HG02763 (cell line): Measurements from ENCODE around the gene COL10A1.
"Not testable (repeated sequence)": the region's sequence is repeated elsewhere in the genome, so short reads cannot be mapped to it uniquely, and the experiment has no call there.

Source experiments
- ATAC-seq: cut with Tn5 transposase; IDR thresholded peaks from one replicate; pipeline ENCODE4 v1.9.1; 2021; ENCODE audit warnings: mild to moderate bottlenecking, moderate library complexity; ENCODE audit not compliant: unreplicated experiment

Gene COL10A1

DNA sequence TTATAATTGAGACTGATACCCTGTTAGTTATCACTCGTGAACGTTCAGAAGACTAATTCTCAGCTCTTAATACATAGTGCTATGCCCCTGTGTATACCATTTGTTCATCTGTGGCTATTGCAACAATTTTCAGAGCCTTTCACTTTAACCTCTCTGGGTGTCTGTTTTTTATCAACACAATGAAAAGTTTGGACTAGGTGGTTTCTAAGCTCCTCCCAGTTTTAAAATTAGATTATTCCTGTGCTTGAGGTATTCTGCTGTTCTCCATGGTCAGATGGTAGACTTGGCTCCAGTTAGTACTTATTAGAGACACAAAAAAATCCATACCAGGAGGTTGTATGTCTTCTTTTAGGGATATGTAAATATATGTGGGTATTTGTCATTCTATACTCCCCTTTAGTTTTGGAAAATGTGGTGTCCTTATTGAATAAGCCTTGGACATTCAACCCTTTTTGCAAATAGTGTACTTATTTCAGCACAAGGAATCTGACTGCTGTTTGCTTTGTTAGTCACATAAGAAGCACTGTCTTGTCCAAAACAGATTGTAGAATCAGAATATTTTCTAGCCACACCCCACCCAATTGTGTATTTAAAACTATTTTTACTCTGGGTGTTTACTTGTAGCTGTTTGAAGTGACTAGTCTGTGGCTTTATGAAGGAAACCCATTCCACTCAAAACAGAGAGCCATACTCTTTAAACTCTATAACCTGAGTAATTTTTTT, 2.0 kb upstream of the COL10A1 start:
- ATAC-seq, result no peak

- no peak for ATAC-seq
Observed at GRCh38 chr6:116120430-116120829, 5.5 kb downstream of the COL10A1 start.

GRCh38 chr6:116118608-116119007, 7.3 kb downstream of the COL10A1 start:
- ATAC-seq, result no peak

GRCh38 chr6:116115781-116116180, 10.2 kb downstream of the COL10A1 start:
- no peak for ATAC-seq

- no peak for ATAC-seq
Observed at GRCh38 chr6:116113386-116113785, 12.5 kb downstream of the COL10A1 start.

- no peak for ATAC-seq
Observed at GRCh38 chr6:116111552-116112528, 14.1 kb downstream of the COL10A1 start.

DNA sequence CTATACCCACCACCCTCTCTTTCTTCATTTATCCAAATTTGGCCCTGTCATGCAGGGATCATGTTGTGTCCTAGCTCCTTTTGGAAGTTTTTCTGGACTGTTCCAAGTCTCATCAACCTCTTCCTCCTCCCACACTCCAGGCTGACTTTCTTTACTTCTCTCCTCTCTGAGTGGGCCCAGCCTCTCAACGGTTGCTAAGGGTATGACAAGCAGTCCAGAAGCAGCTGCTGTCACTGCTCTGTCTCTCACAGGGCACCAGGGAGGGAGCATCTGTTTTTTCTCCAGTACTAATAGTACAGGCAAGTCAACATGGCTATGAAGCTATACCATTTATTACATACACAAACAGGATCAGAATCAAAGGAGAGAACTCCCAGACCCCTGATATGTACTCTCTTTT, 17.1 kb downstream of the COL10A1 start:
- no peak for ATAC-seq

DNA sequence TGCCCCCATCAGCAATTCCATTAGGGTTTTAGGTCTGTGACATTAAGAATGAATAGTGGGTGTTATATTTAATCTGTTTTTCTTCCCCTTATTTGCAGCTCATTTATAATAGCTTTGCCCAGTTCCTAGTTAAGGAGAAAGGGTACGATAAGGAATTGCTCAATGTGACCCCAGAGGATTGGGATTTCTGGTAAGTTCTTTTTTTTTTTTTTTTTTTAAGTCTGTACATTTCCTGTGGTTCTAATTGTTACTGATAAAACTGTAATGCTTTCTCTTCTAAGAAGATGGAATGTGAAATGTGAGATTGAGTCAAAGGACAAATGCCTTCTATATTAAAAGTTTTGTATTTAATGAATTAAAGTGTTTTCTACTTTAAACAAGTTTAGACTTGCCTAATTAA, 19.8 kb downstream of the COL10A1 start:
- no peak for ATAC-seq

DNA sequence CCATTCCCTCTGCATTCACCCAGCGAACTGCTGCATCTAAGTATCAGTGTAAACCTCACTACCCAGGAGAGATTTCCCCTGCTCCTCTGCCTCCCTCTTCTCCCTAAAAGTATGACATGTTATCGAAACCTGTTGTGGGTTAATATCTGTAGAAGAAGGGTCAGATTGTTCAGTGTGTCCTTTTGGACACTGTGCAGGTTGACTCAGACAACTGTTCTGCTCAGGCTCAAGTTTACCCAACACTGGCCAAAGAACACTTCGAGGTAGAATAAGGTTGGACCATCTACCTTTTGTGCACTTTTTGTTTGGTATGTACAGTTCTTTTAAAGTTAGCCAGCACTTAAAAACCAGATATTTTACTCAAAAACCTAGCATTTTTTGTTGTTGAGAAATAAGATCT, 20.7 kb downstream of the COL10A1 start:
- no peak for ATAC-seq

DNA sequence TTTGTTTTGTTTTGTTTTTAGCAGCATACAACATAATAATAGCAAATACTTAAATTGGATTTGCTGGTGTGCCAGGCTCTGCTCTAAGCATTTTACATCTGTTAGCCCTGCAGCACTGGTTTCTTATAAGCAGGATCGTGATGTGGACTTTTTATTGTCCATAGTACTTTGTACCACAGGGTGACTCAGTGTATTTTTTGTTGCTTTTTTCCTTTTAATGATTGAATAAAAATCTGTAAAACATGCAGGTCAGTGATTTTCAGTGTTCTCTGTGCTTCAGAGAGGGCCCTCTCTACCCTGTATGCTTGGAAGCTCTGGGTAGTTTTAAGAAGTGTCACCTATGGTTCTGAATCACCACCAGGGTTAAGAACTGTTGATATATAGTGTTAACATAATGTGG, 21.3 kb downstream of the COL10A1 start:
- ATAC-seq, result no peak

DNA sequence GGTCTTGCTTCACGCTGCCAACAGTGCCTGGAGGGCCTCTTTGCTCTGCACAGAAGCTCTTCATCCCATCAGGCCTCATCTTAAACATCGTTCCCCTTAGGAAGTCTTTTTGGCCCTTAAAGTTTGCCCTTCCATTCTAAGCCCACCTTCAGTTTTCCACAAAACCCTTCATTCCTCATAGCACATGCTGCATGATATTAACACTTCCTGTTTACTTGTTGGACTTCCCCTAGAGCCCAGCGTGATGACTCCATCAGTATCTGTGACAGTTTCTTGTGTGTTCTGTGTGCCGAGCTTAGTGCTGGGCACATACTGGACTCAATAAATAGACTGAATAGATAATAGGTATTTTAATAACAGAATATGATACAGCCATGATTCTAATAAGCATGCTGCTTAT, 23.1 kb downstream of the COL10A1 start:
- no peak for ATAC-seq

- no peak for ATAC-seq
Observed at GRCh38 chr6:116101790-116102189, 24.1 kb downstream of the COL10A1 start.

GRCh38 chr6:116101302-116101718, 24.6 kb downstream of the COL10A1 start:
- no peak for ATAC-seq

GRCh38 chr6:116100419-116101301, 25.3 kb downstream of the COL10A1 start, which contains the start of gene NT5DC1:
Gene NT5DC1, plus strand, starts transcription at chr6:116100853. Its CDS starts 78 bp downstream, at chr6:116100931.
- peak; percentile 87 for ATAC-seq

- ATAC-seq, result no peak
Observed at GRCh38 chr6:116099036-116099435, 26.9 kb downstream of the COL10A1 start.

DNA sequence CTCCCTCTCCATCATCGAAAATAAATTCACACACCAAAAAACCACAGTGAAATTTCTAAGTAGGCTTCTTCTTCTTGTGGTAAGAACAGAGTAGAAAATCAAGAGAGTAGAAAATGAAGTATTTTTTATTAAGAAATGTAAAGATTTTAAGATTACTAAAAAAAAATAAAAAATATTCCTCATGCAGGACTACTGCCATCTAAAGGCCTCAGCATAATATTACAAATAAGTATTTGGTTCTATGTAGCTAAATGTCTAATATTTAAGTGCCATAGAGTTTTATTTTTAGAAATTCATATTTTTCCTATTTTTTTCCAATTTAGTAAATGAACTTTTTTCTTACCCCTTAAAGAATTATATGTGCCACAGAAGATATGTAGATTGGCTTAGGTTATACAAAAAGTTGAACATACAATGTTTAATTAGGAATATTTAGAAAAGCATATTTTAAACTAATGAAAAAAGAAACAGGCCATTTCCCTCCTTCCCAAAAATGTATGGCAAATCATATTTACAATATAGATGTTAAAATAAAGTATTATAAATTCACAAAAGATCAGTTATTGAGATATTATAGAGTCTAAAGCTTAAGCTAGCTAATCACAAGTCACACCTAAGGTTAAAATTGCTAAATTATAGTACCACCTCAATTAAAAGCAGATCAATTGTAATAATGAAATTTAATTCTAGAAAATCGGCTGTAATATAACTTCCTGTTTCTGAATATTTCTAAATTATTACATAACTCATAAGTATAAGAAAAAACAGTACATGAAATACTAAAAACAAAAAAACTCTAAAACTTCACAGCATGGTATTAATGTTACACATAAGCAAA, 28.7 kb downstream of the COL10A1 start:
- no peak for ATAC-seq

DNA sequence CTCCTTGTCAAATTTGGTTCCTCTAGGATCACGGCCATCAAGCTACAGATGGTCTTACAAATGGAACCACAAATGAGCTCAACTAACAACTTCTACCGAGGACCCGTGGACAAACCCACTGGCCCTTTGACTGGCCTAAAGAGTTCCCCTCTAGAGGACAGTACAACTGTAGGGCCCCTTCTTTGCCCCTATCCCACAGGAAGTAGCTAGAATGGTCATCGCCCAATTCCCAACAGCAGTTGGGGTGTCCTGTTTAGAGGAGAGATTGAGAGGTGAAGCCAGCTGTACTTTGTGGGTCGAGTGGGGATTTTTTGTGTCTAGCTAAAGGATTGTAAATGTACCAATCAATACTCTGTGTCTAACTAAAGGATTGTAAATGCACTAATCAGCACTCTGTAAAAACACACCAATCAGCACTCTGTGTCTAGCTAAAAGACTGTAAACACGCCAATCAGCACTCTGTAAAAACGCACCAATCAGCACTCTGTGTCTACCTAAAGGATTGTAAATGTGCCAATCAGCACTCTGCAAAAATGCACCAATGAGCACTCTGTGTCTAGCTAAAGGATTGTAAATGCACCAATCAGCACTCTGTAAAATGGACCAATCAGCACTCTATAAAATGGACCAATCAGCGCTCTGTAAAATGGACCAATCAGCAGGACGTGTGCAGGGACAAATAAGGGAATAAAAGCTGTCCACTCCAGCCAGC, 29.7 kb downstream of the COL10A1 start:
- not testable (repeated sequence) for ATAC-seq

DNA sequence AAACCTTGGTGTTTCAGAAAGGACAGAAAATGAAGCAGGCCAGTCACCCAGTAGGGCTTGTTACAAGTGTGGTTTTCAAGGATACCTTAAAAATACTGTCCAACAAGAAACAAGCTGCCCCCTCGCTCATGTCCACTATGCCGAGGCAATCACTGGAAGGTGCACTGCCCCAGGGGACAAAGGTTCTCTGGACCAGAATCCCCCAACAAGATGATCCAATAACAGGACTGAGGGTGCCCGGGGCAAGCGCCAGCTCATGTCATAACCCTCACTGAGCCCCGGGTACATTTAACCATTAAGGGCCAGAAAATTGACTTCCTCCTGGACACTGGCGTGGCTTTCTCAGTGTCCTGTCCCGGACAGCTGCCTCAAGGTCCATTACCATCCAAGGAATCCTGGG, 31.9 kb downstream of the COL10A1 start:
- ATAC-seq, result no peak

GRCh38 chr6:116090251-116090650, 35.7 kb downstream of the COL10A1 start:
- ATAC-seq, result peak; percentile 61
